NOMO-1 (cell line): ENCODE data around the gene MYO1G.

ENCODE experiments used
- DNase-seq, 2 experiments: peaks; one replicate each; lab custom pipeline; 2025; ENCODE audit not compliant: unreplicated experiment in 2 of 2; lab: John Stamatoyannopoulos, UW

Gene MYO1G

DNA sequence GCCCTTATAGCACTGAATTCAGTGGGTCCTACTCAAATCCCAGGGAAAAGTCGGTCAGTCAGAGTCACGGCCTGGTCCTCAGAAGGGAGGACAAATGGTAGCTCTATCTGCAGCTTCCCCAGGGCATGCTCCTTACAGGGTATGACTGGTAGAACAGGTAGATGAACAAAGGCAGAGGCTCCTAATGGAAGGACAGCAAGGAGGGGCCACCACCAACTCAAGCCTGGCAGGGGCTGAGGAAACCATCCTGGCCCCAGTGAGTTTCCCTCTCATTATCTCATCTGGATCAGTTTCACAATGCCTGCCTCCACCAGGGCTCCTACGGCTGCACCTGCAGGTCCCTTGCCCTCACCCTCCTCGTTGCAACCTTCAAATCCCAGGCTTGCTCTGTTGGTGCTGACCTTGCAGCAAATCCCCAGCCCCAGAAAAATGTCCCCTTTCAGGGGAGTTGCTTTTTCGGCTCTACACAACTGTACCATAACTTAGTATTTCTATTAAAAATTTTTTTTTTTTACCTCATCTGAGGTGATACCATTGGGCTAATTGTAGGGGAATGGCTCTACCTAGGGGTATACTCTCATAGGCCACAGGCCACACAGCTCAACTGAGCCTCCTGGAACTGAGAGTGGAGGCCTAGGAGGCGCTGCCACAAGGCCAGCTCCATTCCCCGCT is 2.4 kb upstream of the MYO1G start:
- no peak for DNase-seq

DNA sequence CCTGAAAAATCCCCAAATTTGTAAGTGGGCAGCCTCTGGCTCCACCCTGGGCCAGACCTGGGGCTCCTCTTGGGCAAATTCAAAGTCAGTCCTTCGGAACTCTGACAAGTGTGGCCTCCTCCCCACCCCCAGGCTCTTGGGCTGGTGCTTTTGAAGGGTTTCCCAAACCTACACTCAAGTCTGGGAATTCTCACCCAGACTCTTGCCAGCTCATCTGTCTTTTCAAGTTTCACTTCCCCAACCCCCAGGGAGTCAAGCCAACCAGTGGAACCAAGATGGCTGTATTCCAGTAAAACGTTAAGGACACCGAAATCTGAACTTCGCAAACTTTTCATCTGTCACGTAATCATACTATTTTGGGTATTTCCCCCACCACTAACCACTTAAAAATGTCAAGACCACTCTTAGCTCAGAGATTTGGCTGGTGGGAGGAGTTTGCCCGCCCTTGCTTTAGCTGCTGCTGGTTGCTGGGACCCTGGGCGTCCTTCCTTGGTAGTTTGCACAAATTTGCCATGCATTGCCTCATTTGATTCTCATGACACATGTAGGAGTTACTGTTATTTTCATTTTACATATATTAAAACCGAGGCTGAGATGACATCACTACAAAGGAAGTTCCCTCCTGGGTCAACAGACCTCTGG is 1.7 kb upstream of the MYO1G start:
- DNase-seq, result peak; percentile 84 to 88

DNA sequence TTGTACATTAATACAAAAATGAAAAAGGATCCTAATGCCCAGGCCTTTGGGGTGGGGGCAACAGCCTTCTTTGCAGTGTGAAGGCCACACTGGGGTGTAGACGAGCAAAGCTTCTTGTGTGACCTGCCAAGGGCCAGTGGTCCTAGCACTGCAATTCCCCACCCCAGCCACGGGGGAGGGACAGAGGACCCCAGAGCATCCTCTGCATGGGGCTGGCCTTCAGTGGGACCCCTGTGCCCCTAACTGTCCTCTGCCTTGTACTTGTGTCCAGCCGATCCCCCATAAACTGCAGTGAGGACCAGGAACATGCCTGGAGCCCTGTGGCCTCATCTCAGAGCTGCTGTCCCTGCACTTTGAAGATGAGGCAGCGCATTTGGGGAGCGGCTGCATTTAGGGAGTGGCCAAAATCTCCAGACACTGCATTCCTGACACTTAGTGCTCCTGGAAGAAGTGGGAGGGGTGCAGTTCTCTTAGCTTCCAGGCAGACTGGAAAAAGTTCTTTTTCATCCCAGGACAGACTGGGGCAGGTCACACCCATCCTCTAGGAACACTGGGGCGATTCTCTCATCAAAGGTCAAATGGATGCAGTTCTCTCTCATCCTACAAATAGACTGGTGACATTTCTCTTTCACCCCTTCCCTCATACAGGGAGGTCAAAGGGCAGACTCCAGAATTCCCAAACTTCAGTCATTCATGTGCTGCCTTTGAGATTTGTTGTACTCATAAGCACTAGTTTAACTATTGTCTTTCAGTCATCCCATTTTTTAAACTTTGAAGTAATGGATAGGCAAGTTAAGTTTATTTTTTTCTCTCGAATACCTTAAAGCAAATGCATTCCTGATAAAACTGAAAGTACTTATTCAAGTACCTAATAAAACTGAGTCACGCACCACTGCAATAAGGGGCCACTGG is 922 bp upstream of the MYO1G start:
- no peak for DNase-seq

DNA sequence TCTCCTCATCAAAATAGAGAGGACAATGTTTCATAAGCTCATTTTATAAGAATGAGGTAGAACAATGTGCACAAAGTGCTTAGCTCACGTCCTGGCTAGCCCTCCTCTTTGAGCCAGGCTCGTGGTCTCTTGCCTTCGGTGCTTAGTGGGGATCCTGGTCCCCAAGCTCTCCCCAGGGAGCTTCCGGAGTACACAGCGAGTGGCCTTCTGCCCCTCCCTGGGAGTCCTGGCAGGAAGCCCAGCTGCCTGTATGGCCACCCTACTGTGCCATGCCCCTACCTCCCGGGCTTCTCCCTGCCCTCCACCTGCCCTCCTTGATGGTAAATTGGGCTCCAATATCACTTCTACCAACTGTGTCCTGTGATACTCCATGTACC is 868 bp downstream of the MYO1G start:
- no peak for DNase-seq

DNA sequence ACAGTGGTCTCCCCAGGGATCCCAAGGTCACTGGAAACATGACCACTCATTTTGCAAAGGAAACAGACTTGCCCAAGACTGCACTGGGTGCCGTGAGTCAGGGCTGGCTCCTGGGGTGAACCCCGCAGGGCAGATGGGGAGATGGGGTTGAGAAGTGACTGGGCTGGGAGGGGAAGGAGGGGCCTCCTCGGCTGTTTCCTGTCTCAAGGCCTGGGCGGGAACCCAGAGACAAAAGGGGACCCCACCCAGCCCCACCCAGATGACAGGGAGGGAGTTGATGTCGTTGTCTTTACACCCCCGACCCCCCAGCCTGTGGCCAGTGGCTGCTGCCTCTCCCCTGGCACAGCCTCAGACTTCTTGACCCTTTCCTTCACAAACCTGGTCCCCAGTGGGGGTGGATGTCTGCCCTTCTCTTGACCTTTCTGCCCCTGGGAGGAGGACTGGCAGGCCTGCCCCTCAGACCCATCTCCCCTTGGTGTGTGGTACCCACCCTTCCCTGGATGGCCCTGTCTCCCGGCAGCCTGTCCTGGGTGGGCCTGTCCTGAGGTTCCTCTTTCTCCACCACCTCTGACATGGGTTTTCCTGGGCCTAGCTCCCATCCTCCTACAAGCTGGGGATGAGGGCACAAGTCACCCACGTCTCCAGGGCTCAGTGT is 1.4 kb downstream of the MYO1G start:
- DNase-seq, result peak; percentile 14 to 31

DNA sequence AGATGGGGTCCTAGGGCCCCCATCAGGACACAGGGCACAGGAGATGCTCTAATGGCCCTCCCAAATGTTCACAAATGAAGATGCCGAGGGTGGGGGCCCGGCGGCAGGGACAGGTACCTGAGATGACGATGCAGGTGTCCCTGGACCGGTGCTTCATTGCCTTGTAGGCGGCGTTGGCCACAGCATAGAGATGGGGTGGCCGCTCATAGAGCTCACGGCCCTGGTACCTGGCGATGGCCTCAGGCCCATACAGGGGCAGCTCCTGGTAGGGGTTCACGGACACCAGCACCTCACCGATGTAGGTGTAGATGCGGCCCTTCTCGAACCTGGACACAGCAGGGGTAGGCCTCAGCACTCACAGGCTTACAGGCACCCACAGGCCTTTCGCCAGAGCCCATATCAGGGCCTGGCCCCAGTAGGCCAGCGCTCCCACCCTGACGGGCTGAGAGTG is 2.0 kb downstream of the MYO1G start:
- DNase-seq, result no peak

DNA sequence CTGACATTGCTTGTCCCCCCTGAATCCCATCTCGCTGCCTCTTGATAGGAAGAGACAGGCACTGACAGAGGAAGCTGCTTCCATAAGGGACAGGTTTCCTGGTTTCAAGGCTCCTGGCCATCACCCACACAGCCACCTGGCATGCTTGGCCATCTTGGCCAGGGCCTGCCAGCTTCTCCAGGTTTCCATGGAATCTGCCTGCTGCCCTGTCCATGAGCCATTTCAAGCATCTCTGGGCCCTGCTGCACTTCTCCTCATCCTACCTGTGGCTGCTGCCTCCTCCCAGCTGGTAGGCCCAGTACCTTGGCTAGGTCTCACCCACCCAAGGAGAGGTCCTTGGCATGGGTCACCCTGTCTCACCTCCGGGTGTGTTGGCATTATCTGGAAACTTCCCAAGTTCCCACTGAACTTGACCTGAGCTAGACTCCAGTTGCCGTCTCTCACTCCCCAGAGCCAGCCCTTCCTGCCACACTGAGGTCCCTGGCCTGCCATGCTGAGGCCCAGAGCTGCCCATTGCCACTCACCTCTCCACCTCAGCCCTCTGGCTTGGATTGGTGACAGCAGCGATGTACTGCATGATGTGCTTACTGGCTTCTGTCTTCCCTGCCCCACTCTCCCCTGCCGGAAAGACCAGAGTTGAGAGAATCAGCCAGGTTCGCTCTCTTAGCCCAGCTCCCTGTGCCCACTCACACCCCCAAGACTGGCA is 2.6 kb downstream of the MYO1G start:
- DNase-seq, result no peak

DNA sequence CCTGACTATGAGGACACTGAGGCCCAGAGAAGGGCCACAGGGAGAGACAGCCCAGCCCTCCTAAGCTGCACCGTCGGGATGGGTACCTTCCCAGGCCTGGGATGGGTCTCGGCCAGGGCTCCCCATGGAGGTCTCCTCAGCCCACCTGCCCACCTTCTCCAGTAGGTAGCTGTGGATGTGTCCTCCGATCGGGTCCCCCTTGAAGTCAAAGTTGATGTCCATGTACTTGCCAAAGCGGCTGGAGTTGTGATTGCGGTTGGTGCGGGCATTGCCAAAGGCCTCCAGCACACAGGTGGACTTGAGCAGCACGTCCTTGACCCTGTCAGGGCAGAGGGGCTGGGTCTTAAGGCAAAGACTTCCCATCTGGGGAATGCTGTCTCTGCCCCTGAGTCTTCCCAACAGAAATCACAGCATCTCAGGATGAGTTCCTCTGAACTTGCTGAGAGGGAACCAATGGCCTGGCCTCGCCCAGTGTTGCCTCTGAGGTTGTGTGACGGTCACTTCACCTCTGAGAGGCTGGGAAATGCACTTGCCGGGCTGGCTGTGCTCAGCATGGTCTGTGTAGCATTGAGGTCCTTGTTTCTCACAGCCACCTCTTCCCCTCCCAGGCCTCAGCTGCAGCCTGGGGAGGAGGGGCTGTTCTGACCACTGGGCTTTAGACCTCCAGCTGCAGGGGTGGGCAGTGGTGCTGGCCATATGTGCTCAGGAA is 3.3 kb downstream of the MYO1G start:
- no peak for DNase-seq

DNA sequence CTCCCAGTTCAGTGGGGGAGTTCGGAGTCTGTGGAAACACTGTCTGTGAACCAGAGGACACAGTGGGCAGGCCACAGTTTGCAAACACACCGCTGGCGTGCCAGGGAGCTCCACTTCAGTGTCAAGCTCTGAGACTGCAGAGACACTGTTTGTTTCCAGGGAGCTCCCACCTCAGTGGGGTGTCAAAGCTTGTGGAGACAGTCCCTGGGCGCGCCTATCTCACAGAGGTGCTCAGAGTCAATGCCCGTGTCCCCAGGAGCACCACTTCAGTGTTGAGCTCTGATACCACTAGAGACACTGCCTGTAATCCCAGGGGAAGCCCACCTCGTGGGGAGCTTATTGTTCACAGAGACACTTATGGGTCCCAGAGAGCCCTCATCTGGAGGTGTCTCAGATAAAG is 4.3 kb downstream of the MYO1G start:
- no peak for DNase-seq

DNA sequence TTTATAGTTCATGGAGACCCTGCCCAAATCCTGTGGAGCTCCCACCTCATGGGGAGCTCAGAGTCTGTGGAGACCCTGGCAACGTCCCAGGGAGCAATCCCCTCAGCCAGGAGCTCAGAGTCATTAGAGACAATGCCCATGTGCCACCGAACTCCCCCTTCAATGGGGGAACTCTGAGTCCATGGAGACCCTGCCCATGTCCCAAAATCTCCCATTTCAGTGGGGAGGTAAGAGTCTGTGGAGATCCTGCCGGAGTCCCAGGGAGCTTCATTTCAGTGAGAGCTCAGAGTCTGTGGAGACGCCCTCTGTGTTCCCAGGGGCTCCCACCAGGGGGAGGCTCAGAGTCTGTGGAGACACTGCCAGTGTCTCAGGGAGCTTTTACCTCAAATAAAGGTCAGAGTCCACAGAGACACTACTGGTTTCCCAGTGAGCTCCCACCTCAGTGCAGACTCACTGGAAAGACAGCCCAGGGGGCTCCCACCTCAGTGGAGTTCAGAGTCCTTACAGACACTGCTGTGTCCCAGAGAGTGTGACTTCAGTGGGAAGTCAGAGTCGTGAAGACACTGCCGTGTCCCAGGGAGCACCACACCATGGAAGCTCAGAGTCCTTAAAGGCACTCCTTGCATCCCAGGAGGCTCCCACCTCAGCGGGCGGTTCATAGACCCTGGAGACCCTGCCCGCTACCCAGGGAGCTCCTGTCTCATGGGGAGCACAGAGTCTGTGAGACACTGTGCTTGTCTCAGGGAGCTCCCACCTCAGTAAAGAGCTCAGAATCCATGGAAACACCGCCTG is 5.0 kb downstream of the MYO1G start:
- no peak for DNase-seq

DNA sequence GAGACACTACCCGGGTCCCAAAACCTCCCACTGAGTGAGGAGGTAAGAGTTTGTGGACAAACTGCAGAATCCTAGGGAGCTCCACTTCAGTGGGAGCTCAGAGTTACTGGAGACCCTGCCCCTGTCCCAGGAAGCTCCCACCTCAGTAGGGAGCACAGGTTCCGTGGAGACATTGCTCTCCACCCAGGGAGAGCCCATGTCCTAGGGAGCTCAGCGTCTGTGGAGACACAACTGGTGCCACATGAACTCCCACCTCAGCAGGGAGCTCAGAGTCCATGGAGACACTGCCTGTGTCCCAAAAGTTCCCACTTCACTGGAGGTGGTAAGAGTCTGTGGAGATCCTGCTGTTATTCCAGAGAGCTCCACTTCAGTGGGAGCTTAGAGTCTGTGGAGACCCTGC is 6.3 kb downstream of the MYO1G start:
- DNase-seq, result no peak

DNA sequence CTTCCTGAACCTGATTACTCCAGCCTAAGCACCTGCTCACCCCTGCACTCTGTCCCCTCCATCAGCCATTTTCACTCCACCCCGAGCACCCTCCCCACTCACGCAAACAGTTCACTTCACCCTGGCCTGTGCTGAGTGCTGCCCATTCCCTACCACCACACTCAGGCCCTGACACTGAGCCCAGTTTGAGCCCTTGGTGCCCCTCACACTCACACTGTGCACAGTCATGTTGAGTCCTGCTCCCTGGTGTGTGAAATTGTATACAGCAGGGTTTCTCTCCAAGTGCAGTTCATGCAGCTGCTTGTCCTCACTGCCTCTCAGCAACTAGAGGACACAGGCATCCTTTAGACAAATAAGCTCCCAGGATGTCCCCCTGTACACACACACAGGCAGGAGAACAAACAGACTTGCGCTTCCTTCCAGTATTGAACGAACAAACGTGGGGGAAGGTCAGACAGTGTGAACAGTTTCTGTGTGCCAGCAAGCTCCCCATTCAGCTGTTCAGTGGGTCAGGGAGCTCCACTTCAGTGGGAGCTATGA is 6.8 kb downstream of the MYO1G start:
- DNase-seq, result no peak

DNA sequence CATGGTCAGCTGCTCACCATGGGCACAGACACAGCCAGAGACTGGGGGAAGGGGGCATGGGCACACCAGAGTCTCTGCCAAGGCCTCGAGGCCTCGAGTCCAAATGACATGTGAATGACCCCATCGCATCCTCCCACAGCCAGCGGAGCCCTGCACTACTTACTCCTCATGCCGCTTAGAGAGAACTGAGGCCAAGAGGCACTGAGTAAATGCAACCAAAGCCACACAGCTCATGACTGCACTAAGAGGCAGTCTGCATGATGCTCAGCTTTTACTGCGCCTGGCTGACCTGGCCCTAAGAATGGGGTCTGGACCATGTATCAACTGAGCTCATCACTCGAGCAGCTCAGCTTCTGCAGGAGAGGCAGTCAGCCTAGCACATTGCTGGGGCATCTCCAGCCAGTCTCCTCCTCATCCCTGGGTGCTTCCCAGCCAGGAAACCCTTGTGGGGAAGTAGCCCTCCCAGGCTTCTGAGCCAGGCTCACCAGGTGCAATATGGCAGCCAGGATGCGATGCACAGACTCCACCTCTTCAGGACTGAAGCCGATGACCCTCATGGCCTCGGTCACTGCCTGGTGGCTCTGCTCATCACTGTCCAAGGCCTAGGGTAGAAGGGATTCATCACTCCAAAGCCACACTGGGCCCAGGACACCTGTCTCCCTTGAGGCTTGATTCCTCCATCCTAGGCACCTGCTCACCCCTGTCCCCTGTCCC is 7.5 kb downstream of the MYO1G start:
- no peak for DNase-seq

DNA sequence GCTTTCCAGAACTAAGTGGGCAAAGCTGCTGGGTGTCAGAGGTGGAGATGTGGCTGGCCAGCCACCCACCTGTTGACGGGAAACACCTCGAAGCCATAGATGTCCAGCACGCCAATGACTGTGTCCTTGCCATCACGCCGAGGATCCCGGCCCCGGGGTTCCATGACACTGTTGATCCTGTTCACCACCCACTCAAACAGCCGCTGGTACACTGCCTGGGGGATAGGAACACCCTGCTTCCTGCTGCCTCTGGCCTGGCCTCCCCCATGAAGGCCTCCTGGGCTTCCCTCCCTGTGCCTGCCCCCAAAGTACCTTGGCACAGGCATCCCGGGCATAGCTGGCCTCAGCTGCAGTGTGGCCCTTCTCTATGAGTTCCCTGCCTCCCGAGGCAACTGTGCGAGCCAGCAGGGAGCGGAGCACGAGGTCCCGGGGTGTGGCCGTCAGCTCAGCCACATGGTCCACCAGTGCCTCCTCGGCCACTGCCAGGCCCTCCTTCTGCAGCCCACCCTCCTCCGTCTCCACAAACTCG is 8.2 kb downstream of the MYO1G start:
- DNase-seq, result no peak

DNA sequence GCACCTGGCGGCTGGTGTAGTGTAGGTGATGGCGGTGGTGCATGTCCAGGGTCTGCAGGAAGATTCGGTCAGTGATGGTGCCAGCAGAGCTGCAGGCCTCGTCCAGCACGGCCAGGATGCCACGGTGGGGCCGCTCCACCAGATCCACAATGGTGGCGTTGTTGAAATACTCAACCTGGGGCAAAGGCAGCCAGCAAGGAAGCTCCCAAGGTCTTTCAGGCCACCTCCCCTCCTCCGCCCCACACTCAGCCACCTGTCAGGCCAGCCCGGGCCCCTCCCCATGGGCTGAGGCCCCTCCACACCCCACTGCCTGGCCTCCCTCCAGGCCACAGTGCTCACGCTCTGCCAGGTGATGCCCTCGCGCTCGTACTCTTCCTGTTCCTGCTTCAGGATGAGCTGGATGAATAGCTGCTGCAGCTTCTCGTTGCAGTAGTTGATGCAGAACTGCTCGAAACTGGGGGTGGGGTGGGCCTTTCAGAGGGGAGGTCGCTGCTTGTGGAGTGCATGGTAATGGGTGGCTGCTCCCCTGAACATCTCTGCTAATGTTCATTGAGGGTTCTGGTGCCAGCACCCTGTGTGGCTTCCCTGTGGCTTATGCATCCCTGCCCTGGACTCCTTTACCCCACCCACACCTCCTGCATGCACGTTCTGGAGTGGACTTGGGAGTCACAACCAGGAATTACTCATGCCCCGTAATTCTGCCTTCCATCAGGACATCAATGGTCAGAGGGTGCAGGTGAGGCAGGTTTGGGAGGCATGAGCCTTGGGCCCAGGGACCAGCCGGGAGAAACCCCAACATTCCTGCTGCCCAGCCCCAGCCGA is 8.9 kb downstream of the MYO1G start:
- no peak for DNase-seq

DNA sequence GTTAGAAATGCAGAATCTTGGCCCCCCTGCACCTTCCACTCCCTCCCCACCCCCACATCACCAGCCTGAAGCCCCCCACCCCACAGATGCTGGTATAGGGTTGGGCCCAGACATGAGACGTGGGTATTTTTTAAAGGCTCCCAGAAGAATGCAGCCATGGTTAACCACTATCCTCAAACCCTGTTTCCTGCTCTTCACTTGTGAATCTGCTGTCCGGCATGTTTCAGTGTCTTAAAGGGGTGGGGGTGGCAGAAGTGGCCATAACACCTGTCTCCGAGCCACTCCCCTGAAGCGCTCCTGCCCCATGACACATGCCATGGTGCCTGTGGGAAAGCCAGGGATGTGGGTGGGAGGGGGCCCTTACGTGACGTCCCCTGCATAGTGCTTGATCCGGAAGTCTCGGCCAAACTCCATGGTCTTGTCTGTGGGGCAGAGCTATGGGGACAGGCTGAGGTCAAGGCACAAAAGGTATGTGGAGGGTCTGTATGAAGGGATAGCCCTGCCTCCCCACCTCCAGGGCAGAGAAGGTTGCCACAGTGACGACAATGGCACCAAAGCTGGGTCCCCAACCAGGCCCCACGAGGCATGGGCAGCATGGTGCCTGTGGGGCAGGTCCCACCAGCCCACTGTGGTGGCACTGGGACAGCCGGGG is 9.6 kb downstream of the MYO1G start:
- DNase-seq, result no peak
